Sigmoid colon (tissue), 3 donors: ENCODE measurements around the gene TANGO2.

Source experiments
- CTCF ChIP-seq, 4 experiments: fragments of 450-650 bp in 3 of 4; fragments of 200-600 bp in 1 of 4; IDR thresholded peaks; one replicate each; pipeline ENCODE4 v1.5.1; 2016 to 2019; ENCODE audit warnings: antibody characterized with exemption in 4 of 4, mild to moderate bottlenecking in 3 of 4, moderate library complexity in 2 of 4
- POLR2A ChIP-seq, 2 donors: fragments of 450-650 bp; IDR thresholded peaks; one replicate each; pipeline ENCODE4 v1.6.1; 2016; ENCODE audit warnings: antibody characterized with exemption in 2 of 2, mild to moderate bottlenecking in 2 of 2, moderate library complexity in 2 of 2

- TF ChIP-seq POLR2A (IDR thresholded peaks at IDR 0.05) (no peak), CTCF (IDR thresholded peaks at IDR 0.05) (no peak)
These were observed 47.7 kb downstream of the TANGO2 start for GRCh38 chr22:20068640-20069039.
